SK-N-MC (cell line): ENCODE data around the gene MNX1.
A peak's percentile ranks its signal among the peaks of the same experiment; 100 is the strongest.

ENCODE experiments used
- DNase-seq: peaks from one replicate; pipeline ENCODE4 v3.0.0-alpha.2; 2011; ENCODE audit warnings: low read depth, low spot score
- H3K27ac ChIP-seq: fragments of 200-600 bp; sonication (generic); 2 replicates; pipeline ENCODE4 v1.5.1; 2016; ENCODE audit warnings: mixed run types
- H3K36me3 ChIP-seq: fragments of 200-600 bp; sonication (generic); 2 replicates; pipeline ENCODE4 v1.6.1; 2017; ENCODE audit warnings: antibody characterized with exemption, low read length, mixed read lengths; ENCODE audit not compliant: insufficient read depth
- H3K4me3 ChIP-seq: fragments of 200-600 bp; sonication (generic); 2 replicates; pipeline ENCODE4 v1.5.1; 2016
- H3K9ac ChIP-seq: fragments of 200-600 bp; sonication (generic); 2 replicates; pipeline ENCODE4 v1.8.0; 2017; ENCODE audit warnings: mixed run types, mixed read lengths; ENCODE audit not compliant: insufficient read length
- H3K9me3 ChIP-seq: fragments of 200-600 bp; sonication (generic); 2 replicates; pipeline ENCODE4 v1.6.1; 2017; ENCODE audit warnings: low read depth, mild to moderate bottlenecking, antibody characterized with exemption, low read length, moderate library complexity, mixed read lengths
- EZH2 ChIP-seq: fragments of 200-600 bp; sonication (generic); IDR thresholded peaks from one replicate; pipeline ENCODE4 v1.6.1; 2017; ENCODE audit warnings: antibody characterized with exemption
- FOXP2 ChIP-seq: optimal IDR thresholded peaks from 2 replicates; pipeline ENCODE3; 2011; ENCODE audit warnings: mild to moderate bottlenecking, moderate library complexity; ENCODE audit not compliant: insufficient read depth; ENCODE audit errors: extremely low read length, control extremely low read depth
- POLR2AphosphoS5 ChIP-seq: IDR thresholded peaks from 2 replicates; pipeline ENCODE4 v1.6.1; 2012; ENCODE audit warnings: mild to moderate bottlenecking, low read depth, low read length, borderline replicate concordance

The MNX1 gene

DNA sequence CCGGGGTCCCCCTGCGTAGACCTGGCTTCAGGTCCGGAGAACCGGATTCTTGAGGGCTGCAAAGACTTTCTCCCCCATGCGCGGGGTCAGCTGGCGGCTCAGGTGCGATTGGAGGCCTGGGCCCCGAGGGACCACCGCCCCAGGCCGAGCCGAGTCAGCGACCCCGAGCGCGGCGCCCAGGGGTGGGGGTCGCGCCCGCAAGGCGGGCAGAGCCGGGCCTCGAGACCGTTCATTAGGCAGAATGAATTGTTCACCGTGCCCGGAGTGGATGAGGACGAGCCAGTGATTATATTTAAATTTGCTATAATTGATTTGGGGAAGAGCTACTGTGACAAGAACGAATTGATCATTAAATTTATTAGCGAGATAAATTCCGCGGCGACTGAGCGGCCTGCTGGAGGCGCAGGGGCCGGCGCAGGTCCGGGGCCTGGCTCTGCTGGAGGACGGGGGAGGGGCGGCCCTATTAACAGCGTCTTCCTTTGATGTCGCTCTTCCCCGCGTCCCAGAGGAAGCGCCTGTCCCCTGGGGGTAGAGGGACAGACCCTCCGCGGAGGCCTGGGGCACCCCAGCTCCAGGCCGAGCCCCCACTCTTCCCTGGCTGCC, 7.5 kb downstream of the MNX1 start:
- TF ChIP-seq FOXP2 (no peak), POLR2AphosphoS5 (no peak), EZH2 (no peak)
- Histone ChIP-seq H3K9me3 (no peaks in the 10 kb centered on the region), H3K27ac (no peak overlapping the region), H3K9ac (no peak overlapping the region), H3K4me3 (no peak overlapping the region), H3K36me3 (no peaks in the 10 kb centered on the region)
- no peak for DNase-seq

DNA sequence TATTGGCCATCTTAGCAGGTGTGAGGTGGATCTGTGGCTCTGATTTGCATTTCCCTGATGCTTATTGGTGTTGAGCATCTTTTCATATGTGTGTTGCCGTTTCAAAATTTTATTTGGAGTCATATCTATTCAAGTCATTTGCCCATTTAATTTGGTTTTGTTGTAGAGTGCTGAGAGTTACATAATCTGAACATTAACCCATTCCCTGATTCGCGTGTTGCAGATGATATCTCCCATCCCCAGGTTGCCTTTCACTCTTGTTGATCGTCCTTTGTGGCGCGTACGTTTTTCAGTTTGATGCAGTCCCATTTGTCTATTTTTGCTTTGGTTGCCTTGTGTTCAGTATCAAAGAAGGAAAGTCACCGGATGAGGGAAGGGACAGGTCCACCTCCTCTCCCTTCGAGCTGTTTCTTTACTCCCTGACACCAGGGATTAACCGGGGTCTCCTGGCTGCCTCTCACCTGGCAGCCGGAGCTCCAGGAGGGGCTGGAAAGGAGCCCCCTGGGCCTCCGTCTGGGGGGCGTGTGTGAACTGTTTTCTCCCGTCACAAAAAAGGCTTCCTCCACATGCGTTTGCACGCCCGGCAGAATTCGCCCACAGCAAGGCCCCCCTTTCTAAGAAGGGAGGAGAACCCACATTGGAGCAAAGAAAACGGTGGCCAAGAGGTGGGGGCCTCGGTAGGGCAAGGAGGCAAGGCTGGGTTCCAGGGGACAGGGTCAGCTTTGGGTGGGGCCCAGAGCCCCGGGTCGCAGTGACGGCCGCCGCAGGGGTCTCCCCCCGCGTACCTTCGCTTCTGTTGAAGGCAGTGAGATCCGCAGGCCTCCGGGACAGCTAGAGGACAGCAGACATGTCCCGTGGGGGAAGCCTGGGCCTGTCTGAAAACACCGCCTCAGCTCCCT, 8.3 kb downstream of the MNX1 start:
- TF ChIP-seq POLR2AphosphoS5 (no peak), FOXP2 (no peak), EZH2 (no peak)
- Histone ChIP-seq H3K27ac (no peak overlapping the region), H3K9me3 (no peaks in the 10 kb centered on the region), H3K9ac (no peak overlapping the region), H3K36me3 (no peaks in the 10 kb centered on the region), H3K4me3 (no peak overlapping the region)
- DNase-seq, result no peak

DNA sequence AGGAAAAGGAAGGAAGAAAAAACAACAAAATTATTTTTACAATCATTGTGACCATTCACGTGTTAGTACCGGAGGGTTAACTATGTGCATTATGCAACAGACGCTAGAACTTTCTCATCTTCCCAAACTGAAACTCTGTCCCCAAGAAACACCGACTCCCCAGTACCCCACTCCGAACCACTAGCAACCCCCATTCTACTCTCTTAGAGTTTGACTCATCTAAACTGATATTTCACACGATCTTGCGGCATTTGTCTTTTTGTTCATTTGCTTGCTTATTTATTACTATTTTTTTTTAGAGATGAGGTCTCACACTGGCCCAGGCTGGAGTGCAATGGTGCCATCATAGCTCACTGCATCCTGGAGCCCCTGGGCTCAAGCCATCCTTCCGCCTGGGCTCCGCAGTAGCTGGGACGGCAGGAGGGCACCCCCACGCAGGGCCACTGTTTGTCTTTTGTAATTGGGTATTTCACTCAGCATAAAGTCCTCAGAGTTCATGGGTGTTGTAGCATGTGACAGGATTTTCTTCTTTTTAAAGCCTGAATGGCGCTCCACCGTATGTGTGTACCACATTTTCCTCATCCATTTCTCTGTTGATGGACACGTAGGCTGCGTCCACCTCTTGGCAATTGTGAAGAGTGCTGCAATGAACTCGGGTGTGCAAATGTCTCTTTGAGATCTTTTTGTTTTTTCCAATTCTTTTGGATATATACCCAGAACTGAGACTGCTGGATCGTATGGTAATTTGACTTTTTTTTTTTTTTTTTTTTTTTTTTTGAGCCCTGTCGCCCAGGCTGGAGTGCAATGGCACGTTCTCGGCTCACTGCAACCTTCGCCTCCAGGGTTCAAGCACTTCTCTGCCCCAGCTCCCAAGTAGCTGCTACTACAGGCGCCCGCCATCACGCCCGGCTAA, 9.5 kb downstream of the MNX1 start:
- Histone ChIP-seq H3K4me3 (no peak overlapping the region), H3K9me3 (no peaks in the 10 kb centered on the region), H3K36me3 (no peaks in the 10 kb centered on the region), H3K27ac (no peak overlapping the region), H3K9ac (no peak overlapping the region)
- peak; percentile 62 for TF ChIP-seq EZH2
- TF ChIP-seq POLR2AphosphoS5, result no peak
- no peak for DNase-seq

- no peaks in the 10 kb centered on the region for H3K36me3 ChIP-seq
- DNase-seq, result no peak
- TF ChIP-seq FOXP2, result no peak
- no peak for TF ChIP-seq POLR2AphosphoS5
- no peak for TF ChIP-seq EZH2
- H3K9me3 ChIP-seq, result no peaks in the 10 kb centered on the region
- no peak overlapping the region for H3K9ac ChIP-seq
- H3K4me3 ChIP-seq, result peak overlapping the region; percentile 25; the same call in 1 of the 2 replicates
- H3K27ac ChIP-seq, result no peak overlapping the region
Measured at GRCh38 chr7:156999958-157000726, 10.3 kb downstream of the MNX1 start.

GRCh38 chr7:156998988-156999957, 11.2 kb downstream of the MNX1 start:
- Histone ChIP-seq H3K4me3 (no peak overlapping the region), H3K9me3 (no peaks in the 10 kb centered on the region), H3K36me3 (no peaks in the 10 kb centered on the region), H3K27ac (no peak overlapping the region), H3K9ac (no peak overlapping the region)
- DNase-seq, result no peak
- no peak for TF ChIP-seq POLR2AphosphoS5
- no peak for TF ChIP-seq FOXP2
- TF ChIP-seq EZH2, result no peak

DNA sequence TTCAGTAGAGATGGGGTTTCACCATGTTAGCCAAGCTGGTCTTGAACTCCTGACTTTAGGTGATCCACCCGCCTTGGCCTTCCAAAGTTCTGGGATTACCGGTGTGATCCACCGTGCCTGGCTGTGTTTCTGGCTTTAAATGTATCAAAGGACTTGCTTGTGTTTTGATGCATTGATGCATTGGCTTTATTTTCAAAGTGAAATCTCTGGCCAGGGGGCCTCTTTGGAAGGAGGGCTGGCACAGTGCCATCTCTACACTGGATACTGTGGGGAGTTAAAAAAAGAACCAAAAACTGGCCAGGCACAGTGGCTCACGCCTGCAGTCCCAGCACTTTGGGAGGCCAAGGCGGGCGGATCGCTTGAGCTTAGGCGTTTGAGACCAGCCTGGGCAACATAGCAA, 16.0 kb downstream of the MNX1 start:
- no peaks in the 10 kb centered on the region for H3K36me3 ChIP-seq
- DNase-seq, result no peak
- H3K9me3 ChIP-seq, result no peaks in the 10 kb centered on the region
- H3K4me3 ChIP-seq, result no peak overlapping the region
- no peak overlapping the region for H3K9ac ChIP-seq
- no peak overlapping the region for H3K27ac ChIP-seq
- no peak for TF ChIP-seq EZH2
- TF ChIP-seq FOXP2, result no peak
- TF ChIP-seq POLR2AphosphoS5, result no peak

GRCh38 chr7:156993925-156994235, 16.6 kb downstream of the MNX1 start:
- no peaks in the 10 kb centered on the region for H3K9me3 ChIP-seq
- no peaks in the 10 kb centered on the region for H3K36me3 ChIP-seq
- no peak for TF ChIP-seq EZH2
- no peak for TF ChIP-seq POLR2AphosphoS5
- TF ChIP-seq FOXP2, result no peak
- DNase-seq, result no peak
- H3K27ac ChIP-seq, result no peak overlapping the region
- H3K9ac ChIP-seq, result no peak overlapping the region
- no peak overlapping the region for H3K4me3 ChIP-seq
